HG03060 (cell line): ENCODE data around the gene ITGA11.

Experiments
- ATAC-seq: cut with Tn5 transposase; IDR thresholded peaks from one replicate; pipeline ENCODE4 v1.9.1; 2021; ENCODE audit warnings: low read depth, moderate number of reproducible peaks; ENCODE audit not compliant: unreplicated experiment

ITGA11 gene

DNA sequence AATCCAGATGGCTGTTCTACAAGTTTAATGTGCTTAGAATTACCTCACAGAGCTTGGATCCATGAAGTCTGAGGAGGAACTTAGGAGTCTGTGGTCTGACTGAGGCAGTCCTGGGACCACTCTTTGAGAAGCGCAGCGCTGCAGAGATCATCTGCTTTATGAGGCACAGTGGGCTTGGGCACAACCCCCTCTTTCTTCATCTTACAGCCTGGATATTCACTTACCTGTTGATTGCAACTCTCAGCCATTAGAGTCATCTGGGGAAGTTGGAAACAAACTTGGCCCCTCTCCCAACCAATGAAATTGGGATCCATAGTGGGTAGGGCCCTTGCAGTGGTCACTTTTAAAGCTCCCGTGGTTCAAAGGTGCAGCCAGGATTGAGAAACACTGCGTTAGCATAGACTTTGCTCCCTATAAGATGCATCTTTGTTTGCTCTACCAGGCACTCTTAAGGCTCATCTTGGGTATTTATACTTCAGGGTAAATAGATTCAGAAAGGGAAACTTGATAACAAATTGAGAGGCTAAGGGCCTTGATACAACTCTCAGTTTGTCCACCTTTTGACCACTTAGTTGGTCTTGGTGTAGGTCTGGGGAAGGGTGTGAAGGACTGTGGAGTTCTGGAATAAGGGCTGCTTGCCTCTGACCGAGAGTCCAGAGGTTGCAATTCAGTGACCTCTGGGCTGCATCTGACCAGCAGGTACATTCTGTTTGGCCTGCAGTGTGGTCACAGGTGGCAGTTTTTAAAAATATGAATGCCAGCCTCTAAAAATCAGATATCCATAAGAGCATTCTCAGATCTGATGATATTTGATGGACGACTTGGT, 131.6 kb downstream of the ITGA11 start:
- ATAC-seq, result no peak

DNA sequence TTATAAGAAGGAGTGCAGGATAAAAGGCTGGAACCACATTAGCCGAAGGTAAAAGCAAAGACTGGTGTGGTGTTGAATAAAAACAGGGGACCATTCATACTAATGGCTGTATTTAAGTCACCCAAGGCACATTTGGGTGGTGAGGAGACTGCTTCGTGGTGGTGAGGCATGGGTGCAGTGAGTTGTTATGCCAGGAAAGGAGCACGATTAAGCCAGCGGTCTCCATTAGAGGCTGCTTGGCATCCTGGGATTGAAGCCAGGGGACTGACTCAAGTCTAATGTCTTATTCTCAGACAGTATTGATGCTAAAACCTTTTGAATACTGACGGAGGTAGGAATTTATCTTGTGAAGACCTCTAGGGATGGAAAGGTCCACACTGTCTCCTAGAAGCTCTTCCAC, 132.5 kb downstream of the ITGA11 start:
- ATAC-seq, result no peak

DNA sequence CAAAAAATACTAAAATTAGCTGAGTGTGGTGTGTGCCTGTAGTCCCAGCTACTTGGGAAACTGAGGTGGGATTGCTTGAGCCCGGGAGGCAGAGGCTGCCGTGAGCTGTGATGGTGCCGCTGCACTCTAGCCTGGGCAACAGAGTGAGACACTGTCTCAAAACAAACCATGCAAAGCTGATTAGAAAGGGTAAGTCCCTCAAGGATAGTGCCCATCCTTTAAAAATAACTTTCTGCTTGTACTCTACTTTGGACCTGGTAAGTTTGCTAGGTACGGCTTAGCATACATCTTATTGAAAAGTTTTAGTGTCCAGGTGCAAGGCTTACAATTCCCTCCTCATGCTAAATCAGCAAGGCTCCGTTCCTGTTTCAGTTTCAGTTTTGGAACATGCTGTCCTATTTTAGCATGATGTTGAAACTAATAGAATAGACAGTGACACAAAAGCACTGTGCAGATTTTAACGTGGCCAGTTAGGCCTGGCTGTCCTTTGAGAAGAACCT, 133.0 kb downstream of the ITGA11 start:
- peak; percentile 75 for ATAC-seq

GRCh38 chr15:68298336-68298735, 133.6 kb downstream of the ITGA11 start:
- no peak for ATAC-seq

DNA sequence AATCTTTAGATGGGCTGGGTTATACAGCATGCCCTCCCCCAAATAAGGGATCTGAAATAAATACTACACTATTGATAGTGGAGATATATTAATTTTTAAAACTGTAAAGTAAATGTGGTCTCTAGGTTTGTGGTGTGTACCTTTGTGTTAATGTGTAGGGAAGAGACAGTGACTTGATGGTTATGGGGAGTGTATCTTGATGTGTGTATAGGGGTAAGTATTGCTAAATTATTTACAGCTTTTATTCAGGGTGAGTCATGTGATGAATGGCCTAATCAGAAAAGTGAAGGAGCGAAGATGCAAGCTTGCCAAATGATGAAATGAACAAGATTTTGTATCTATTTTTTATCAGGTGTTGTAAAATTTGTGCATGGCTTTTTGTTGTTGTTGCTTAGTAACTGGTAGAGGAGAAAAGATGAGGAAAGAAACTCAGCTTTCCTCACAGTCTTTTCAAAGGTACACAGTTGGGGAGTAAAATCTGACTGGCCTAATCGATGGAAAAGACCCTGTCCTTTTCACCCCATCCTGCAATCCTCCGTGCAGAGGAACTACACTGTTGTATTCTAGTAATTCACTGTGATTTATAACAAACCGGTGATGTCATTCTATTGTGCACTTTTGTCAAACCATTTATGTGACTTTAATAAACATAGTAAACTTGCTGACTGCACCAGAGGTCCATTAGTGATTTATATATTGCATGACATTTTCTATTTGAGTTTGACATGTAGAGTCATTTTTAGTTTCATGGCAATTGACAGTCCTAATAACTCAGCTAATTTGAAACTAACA, 136.8 kb downstream of the ITGA11 start:
- ATAC-seq, result no peak

DNA sequence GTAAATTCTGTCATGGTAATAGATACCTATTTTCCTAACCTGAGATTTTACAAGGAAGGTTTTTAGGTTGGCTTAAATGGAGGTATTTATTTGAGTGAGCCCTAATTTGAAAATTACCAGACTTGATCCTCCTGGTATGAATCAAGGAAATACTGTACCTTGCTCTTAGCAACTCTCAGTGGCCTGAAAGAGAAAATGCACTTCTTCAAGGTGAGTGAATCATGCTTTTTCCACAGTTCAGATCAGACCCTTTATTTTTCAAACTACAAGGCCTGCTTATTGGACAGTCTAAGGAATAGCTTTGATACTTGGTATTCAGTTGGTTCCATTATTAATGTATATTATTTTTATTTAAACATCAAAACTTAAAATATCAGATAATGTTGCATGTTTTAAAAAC, 139.0 kb downstream of the ITGA11 start:
- no peak for ATAC-seq

- no peak for ATAC-seq
Observed at GRCh38 chr15:68292157-68292781, 139.7 kb downstream of the ITGA11 start.

DNA sequence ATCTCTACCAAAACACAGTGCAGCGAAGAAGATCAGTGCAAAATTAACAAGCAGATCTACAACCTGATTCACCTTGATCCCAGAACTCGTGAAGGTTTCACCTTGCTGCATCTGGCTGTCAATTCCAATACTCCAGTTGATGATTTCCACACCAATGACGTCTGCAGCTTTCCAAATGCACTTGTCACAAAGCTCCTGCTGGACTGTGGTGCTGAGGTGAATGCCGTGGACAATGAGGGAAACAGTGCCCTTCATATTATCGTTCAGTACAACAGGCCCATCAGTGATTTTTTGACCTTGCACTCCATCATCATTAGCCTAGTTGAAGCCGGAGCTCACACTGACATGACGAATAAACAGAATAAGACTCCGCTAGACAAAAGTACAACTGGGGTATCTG, 141.2 kb downstream of the ITGA11 start:
- ATAC-seq, result no peak

DNA sequence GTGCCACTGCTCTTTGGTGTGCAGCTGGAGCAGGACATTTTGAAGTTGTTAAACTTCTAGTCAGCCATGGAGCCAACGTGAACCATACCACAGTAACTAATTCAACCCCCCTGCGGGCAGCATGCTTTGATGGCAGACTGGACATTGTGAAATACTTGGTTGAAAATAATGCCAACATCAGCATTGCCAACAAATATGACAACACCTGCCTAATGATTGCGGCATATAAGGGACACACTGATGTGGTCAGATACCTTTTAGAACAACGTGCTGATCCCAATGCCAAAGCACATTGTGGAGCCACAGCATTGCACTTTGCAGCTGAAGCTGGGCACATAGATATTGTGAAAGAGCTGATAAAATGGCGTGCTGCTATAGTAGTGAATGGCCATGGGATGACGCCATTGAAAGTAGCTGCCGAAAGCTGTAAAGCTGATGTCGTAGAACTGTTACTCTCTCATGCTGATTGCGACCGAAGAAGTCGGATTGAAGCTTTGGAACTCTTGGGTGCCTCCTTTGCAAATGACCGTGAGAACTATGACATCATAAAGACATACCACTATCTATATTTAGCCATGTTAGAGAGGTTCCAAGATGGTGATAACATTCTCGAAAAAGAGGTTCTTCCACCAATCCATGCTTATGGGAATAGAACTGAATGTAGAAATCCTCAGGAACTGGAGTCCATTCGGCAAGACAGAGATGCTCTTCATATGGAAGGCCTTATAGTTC, 142.2 kb downstream of the ITGA11 start:
- ATAC-seq, result no peak

DNA sequence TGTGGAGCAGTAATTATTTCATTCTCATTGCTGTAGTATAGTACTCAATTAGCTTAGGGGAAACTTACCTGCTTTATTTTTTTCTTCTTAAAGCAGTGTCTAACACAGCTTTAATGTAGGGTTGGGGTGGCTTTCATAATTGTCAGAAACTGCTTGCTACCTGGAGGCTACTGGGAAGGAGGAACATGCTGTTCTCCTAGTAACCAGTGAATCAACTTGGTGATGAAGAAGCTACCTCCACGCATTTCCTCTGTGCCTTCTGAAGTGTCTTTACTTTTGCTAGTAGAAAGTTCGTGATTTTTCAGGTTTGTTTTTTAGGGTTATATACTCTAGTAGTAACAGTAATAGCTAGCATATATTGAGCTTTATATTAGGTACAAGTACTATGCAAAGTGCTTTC, 142.9 kb downstream of the ITGA11 start:
- ATAC-seq, result no peak

- ATAC-seq, result no peak
Observed at GRCh38 chr15:68286256-68286655, 145.7 kb downstream of the ITGA11 start.

GRCh38 chr15:68285259-68285980, 146.5 kb downstream of the ITGA11 start:
- ATAC-seq, result no peak

DNA sequence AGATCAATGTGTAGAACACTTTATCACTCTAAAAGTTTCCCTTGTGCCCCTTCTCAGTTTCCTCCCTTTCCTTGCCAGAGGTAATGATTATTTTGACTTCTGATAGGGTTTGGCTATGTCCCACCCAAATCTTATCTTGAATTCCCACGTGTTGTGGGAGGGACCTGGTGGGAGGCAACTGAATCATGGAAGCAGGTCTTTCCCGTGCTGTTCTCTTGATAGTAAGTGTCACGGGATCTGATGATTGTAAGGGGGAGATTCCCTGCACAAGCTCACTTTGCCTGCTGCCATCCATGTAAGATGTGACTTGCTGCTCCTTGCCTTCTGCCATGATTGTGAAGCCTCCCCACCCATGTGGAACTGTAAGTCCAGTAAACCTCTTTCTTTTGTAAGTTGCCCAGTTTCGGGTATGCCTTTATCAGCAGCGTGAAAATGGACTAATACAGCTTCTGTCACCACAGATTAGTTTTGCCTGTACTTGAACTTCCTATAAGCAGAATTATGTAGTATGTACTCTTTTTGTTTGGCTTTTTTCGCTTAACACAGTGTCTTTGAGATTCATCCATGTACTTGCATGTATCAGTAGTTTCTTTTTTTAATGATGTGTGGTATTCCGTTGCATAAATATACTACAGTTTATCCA, 147.2 kb downstream of the ITGA11 start:
- no peak for ATAC-seq

DNA sequence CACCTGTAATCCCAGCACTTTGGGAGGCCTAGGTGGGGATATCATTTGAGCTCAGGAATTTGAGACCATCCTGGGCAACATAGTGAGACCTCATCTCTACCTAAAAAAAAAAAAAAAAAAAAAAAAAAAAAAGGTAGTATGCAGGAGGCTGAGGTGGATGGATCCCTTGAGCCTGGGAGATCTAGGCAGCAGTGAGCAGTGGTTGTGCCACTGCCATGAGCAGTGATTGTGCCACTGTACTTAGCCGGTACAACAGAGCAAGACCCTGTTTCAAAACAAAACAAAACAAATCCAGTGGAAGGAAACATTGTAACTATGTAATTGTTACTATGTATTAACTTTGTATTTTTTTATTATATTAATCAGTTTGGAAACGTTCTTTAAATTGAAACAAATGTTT, 148.6 kb downstream of the ITGA11 start:
- ATAC-seq, result no peak

DNA sequence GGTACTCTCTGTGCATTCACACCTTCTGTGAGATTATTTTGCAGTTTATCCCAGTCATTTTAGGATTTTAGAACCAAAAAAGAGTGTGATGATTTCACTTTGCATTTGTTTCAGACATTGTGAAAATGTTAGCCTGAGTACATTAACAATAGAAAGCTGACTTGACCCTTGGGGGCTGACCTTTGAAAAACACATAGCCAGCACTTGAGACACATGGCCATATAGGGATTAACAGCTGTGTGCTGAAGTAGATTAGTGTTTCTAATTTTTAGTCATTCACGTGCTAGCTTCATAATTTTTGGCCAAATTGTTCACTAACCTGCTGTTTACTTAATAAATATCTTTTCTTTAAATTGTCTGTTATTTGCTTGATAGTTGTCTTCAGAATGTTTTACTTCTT, 151.0 kb downstream of the ITGA11 start:
- no peak for ATAC-seq

DNA sequence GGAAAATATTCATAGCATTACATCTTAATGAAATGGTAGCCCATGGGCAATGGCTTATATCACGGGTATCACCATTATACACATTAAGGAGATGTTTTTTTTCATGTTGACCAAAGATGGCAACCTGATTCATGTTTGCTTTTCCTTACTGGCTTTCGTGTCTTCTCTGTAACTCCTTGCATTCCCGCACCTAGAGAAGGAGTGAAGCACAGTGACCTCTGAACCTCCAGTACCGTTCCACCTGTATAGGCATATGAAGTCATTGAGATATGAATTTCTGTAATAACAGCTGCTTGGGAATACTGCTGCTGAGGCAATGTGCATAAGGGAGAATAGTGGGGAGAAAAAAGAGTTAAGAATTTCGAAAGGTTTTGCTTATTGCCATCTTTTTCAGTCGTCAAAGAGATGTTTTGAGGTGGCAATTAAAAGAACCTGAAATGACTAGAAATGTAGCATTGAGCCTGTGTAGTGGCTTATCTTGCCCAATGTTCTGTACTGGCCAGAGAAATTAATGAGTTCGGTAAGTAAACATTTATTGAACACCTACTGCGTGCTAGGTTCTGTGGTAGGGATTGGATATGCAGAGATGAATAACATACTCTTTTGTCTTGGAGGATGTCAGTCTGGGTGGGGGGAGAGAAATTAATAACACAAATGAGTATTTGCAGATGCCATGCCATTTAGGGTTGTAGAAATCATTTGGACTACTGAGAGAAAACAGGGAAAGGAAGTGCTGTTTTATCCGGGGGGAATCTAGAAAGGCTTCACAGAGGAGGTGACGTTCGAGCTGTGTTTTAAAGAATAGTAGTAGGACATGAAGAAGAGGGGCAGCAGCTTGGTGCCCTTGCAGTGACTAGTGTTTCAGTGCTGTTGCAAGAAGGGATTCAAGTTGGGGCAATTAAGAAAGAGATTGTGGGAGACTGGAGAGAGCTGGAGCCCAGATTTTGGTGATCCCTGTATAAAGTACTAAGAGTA, 151.9 kb downstream of the ITGA11 start:
- ATAC-seq, result no peak

DNA sequence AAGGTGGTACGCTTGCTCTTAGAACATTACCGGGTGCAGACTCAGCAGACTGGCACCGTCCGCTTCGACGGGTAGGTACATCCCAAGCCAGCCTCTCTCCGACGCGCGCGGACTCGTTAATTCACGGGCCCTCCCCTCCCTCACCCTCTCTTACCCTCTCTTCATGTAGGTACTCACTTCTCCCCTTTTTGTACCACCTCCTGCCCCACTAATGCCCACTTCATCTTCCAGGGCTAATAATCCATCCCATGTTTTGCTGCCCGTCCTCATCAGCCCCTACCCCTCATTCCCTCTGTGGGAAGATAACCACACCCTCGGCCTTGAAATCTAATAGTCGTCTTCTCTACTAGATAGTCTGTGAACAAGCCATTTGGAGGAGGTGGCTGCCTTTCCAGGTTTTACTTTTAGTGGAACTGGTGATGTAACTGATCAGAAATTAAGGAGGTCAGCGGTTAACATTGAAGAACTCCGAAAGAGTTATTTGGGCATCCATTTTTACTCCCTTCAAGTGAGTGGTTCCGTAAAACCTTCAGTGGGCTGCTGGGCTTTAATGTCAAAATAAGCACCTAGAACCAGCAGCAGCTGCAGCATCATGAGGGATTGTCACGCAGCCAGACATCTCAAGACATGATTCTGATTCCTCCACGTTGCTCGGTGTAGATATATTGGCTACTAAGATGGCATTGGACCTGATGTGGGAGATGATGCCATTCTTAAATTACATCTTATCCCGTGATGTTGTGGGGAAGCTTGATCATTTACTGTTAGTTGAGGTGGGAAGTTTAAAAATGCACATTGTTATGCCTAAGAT, 153.2 kb downstream of the ITGA11 start:
- ATAC-seq, result no peak

GRCh38 chr15:68278345-68278594, 153.7 kb downstream of the ITGA11 start:
- ATAC-seq, result no peak
